Dermis blood vessel endothelial cell (primary cell): Measurements from ENCODE around the gene OVOL2. TPM values are rescaled to one million over a fixed set of nuclear protein-coding genes. Genes with fewer than 3 reads are reported as not detected.

ENCODE experiments used
- DNase-seq: peaks from one replicate; pipeline ENCODE4 v3.0.0; 2010
- total RNA-seq: library from RNA; depleted of rRNA; stranded (reverse); fragments of >200 nt; gene quantifications from 2 replicates; pipeline ENCODE4 v1.2.3, GENCODE V29; 2014

Gene OVOL2
- total RNA-seq, 1 donor from 2014 or later = not detected

DNA sequence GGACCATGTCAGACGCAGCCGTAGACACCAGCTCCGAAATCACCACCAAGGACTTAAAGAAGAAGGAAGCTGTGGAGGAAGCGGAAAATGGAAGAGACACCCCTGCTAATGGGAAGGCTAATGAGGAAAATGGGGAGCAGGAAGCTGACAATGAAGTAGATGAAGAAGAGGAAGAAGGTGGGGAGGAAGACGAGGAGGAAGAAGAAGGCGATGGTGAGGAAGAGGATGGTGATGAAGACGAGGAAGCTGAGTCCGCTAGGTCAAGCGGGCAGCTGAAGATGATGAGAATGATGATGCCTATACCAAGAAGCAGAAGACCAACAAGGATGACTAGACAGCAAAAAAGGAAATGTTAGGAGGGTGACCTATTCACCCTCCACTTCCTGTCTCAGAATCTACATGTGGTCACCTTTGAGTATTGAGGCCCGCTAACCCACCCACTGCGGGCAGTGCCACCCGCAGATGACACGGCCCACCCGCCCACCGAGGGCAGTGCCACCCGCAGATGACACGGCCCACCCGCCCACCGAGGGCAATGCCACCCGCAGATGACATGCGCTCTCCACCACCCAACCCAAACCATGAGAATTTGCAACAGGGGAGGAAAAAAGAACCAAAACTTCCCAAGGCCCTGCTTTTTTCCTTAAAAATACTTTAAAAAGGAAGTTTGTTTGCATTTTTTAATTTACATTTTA lies 45.6 kb downstream of the OVOL2 start:
- no peak for DNase-seq

DNA sequence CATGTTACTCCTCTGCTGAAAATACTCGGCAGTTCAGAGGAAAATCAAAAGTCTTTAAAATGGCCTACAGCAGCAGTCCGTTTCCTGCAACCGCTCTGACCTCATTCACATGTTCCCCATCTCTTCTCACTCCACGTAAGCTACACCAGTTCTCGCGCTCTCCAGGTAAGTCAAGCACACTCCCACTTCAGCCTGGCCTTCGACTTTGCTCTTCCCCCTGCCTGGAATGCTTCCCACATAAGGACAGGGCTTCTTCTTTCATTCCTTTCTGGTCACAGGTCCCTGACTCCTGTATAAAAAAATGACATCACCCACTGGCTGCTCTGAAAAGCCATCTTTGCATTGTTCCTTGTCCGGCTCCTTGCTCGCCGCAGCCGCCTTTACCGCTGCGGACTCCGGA lies 46.2 kb downstream of the OVOL2 start:
- DNase-seq = no peak

DNA sequence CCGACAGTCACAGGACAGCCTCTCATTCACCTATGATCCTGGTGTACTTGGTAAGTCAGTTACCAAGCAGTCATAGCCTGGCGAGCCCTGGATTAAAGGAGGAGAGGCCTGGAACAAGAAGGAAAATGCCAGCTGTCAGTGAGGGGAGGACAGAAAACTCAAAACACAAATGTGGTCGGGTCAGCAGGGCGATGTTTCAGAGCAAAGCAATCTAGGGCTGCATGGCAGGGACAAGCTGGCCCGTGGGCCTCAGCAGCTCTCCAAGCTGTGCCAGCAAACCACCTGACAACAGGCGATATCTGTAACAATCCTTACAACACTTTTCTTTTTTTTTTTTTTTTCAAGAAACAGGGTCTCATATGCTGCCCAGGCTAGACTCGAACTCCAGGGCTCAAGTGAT lies 48.6 kb downstream of the OVOL2 start:
- DNase-seq = no peak

DNA sequence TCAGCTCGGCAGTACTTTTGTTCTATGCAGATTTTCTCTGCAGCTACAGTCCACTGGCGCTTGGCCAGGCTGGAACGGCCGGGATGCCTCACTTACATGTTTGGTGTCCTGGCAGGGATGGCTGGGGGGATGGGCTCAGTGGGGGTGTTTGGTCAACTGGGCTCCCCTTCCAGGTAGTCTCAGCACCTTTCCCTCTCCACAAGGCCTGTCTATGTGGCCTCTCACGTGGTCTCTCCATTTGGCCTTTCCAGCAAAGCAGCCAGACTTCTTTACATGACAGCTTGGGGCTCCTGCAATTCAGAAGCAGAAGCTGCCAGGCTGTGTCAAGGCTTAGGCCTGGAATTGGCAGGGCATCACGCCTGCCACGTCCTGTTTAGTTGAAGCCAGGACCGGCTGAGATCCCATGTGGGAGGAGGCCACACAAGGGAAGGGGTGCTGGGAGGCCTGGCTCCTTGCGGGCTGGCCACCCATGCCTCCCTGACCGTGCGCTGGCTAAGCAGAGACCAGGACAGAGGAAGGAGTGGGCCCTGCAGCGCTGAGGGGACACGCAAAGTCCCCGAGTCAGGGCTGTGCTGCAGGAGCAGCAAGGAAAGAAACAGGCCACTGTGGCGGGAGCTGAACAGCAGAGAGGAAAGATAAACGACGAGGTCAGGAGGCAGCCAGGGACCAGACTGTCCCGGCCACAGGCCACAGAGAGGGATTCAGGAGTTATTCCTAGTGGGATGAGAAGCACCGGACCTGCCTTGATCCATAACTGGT lies 50.0 kb downstream of the OVOL2 start:
- DNase-seq = no peak

DNA sequence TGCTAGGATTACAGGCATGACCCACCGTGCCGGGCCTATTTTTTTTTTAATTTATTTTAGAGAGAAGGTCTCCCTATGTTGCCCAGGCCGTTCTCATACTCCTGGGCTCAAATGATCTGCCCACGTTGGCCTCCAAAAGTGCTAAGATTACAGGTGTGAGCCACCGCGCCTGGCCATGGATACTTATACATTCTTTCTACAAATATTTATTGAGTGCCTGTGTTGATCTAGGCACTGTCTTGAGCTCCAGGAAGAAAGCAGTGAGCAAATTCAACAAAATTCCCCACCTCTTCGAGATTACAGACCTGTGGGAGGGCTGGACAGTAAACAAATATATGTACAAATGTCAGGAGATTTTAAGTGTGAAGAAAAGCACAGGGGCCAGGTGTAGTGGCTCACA lies 51.0 kb downstream of the OVOL2 start:
- DNase-seq = no peak

DNA sequence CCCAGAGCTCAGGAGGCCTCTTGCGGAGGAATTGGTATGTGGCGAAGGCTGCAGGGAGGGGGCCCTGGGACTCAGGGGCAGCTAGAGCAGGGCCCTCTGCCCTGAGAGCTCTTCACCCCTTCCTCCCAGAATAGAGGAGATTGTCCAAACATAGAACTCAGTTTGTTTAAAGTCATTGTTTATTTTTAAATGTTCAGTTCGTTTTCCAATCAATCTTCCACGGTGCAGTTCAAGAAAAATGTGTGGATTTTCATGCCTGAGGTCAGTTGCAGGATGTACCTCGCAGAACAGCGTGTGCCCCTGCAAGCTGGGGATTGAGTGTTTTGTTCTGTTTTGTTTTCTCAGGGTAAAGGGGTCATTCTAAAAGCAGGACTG lies 51.7 kb downstream of the OVOL2 start:
- DNase-seq = no peak

DNA sequence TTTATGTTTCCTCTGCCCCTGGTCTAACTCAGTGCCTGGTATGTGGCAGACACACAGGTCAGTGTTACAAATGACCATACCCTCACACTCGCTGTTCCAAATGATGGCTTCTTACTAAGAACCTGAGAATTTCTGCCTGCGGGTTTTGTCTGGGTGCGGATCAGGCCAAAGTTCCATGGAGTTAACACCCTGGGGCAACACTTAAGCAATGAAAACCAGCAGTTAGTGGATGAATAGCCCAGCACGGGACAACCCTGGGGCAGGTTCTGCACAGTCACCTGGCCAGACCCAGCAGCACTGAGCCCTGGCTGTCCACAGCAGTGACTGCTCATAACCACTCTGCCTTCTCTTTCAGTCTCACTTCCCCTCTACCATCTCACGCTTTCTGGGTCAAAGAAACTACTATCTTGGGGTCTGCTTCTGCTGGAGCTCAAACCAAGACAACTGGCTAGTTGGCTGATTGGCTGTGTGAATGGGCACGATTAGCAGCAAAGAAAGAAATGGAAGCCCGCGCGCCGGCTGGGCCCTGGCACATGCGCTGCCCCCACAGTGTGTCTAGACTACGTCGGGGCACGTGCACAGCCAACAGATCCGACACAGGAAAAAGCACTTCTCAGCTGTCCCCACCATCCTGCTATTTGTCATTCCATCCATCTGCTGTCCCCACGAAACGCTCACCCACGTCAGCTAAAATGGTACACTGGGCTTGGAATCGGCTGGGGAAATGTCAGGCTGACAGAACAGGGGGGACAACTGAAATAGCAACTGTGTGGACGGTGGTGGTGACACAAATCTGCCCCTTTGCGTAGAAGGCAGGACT lies 52.3 kb downstream of the OVOL2 start:
- no peak for DNase-seq

DNA sequence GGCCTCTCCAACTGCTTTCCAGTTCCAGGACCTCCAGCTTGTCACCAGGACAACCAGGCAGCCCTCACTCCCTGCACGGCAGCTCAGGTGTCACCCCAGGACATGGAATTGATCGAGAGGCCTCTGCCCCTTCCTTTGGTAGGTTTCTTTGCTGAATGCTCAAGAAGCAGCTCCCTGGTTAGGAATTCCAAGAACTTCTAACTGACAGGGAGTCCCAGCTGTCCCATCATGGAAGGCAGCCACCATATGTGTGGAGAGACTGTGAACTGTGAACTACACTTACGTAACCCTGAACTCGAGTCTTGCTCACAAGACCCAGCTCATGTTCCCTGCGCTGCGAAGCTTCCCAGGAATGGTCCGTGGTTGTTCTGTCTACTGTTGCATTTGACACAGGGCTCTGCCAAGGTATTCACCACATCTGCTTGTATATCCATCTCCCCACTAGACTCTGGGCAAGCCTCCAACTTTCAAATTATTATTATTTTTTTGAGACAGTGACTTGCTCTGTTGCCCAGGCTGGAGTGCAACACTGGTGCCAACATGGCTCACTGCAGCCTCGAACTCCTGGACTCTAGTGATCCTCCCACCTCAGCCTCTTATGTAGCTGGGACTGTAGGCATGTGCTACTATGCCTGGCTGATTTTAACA lies 53.2 kb downstream of the OVOL2 start:
- no peak for DNase-seq

DNA sequence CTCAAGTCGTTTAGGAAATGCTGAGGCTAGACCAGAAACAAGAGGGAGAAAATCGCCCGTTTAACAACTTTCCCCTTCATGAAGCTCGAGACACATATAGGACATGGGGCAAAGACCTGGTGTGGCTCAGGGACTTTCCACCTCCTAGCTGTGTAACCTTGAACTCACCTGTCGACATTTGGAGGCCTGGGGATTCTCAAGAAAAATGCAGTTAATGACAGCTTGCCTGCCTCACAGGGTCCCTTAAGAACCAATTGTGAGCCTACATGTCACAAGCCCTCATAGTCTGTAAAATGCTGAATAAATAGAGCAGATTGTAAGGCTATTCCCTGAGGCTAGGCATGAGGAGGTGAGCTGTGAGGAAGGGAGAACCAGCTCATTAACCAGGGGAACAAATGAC lies 53.8 kb downstream of the OVOL2 start:
- no peak for DNase-seq

DNA sequence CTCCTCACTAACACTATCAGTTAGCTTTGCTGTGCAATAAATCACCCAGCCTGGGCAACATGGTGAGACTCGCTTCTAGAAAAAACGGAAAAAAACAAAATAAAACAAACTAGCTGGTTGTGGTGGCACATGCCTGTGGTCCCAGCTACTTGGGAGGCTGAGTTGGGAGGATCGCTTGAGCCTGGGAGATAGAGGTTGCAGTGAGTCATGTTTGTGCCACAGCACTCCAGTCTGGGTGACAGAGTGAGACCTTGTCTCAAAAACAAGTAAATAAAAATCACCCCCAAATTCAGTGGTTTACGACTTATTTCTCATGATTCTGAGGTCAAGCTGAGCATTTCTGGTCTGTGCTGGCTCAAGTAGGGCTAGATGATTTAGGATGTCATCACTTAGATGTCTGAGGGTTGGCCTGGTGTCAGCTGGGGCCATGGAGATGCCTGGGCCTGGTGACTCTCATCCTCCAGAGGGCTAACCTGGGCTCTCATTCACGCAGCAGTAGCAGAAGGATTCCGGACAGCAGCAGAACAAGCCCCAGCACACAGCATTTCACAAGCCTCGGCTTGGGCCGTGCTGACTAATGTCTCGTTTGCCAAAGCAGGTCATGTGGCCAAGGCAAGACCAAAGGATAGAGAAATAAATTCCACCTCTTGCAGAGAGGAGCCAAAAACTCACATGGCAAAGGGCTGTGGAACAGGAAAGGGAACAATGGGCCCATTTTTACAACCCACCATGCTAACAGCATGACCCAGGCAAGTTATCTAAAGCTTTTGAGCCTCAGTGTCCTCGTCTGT lies 56.4 kb downstream of the OVOL2 start:
- DNase-seq = peak; percentile 13

DNA sequence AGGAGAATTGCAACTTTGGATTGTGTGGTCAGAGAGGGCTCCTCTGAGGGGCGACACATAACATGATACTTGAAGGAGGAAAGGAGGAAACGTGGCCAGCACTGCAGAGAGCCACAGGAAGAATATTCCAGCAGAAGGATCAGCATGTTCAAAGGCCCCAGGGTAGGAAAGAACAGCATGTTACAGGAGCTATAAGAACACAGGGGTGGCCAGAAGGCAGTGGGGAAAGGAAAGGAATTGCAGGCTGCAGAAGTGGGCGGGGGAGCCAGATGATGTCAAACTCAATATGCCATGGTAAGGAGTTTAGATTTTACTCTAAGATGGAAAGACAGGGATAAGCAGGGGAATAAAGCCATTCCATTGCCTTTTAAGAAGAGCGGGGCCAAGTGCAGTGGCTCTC lies 58.1 kb downstream of the OVOL2 start:
- DNase-seq = no peak

DNA sequence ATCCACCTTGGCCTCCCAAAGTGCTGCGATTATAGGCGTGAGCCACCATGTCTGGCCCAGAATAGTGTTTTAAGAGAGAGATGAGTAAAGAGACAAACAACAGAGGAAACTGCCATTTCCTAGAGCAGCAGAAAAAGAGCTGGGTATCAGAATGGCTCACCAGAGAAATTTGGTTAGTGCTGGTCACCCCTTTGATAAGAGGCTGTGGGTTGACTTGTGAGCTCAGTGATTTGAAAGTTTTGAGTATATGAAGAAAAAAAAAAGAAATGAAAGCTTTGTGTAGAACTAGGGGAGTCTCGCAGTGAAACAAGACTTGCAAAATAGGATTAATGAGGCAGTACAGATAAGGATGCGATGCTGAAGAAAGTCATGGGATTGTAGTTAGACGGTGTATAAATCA lies 59.3 kb downstream of the OVOL2 start:
- DNase-seq = no peak

DNA sequence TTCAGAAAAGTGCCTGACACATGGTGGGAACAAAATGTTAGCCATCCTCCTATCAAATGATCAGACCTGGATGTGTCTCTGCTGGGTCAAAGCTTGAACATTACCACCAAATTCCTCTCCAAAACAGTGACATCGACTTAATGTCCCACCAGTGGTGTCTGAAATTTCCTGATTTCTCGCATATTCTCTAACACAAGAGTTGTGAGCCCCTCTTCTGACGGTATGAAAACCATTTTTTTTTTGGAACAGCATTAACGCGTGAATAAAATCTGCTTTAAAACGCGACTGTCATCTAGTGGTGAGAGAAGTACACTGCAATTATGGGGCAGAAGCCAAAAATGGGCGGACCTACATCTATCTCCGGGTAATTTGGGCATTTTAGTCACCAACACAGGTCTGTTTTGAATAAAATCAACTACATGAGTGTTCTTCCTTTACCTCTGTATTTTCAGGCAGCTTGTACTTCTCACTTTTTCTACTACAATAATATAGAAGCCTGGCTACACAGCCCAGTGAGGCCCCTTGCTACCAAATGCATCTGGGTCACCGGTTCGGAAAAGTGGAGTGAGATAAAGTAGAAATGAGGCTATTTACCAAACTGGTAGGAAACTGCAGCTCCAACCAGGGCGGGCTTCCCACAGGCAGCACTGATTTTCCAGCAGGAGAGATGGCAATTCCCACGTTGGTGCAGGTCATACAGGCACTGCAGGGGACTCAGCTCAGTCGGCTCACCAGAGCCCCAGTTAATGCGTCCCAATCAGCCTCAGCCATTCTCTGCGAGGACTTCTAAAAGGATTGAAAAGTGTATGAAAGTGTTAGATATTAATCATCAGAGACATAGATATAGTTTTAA lies 61.5 kb downstream of the OVOL2 start:
- peak; percentile 78 for DNase-seq

DNA sequence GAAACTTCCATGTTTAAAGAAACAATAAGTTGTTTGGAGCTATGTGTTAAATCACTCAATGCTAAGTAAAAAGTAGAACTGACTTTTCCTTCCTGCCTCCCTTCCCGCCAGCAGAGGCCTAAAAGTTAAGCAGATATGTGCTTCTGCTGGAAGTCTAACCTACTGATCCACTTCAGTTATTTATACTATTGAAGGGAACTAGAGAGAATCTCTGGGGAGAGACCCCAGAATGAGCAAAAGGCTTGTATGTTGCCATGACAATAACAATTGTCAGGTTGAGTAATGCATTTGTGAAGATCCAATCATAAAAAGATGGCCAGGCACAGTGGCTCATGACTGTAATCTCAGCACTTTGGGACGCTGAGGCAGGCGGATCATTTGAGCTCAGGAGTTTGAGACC lies 64.2 kb downstream of the OVOL2 start:
- DNase-seq = peak; percentile 52

DNA sequence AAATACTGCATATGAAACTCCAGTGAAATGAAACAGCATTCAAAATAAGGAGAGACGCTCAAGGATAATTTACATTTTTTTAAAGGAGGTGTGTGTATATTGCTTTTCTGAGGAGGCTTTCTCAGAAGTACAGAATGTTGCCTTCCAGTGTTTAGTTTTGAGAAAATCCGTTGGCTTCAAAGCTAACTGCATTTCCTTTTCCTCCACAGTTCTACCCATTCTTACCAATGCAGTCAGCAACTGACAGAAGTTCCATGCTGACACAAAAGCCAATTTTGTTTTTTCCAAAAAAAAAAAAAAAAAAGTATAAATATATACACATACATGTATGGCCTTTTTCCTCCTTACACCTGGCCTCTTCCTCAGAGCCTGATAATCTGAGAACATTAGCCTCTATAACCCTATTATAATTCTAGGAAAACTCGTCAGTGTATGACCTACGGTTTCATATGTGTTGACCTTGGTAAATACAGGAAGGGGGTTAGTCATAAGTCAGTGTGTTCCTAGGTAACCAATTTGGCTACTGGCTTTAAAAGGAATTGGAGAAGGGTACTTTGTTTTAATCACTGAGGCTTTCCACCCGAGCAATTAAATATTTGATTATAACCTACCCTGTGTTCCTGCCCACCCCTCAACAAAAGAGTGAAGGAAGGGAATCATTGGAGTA lies 64.7 kb downstream of the OVOL2 start:
- peak; percentile 81 for DNase-seq

DNA sequence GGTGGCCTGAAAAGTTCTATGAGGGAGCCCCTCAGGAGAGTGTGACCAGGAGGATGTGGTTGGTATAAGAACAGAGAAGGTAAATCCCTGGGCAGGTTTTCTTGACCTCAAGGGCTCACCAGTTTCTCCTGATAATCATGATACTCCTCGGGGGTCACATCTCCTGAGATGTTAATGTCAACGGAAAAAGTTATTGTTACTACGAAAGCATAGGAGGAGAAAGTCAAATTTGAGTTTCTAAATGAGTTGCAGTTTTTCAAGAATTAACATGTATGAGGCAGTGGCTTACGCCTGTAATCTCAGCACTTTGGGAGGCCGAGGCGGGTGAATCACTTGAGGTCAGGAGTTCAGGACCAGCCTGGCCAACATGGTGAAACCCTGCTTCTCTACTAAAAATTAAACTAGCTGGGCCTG lies 65.5 kb downstream of the OVOL2 start:
- no peak for DNase-seq

DNA sequence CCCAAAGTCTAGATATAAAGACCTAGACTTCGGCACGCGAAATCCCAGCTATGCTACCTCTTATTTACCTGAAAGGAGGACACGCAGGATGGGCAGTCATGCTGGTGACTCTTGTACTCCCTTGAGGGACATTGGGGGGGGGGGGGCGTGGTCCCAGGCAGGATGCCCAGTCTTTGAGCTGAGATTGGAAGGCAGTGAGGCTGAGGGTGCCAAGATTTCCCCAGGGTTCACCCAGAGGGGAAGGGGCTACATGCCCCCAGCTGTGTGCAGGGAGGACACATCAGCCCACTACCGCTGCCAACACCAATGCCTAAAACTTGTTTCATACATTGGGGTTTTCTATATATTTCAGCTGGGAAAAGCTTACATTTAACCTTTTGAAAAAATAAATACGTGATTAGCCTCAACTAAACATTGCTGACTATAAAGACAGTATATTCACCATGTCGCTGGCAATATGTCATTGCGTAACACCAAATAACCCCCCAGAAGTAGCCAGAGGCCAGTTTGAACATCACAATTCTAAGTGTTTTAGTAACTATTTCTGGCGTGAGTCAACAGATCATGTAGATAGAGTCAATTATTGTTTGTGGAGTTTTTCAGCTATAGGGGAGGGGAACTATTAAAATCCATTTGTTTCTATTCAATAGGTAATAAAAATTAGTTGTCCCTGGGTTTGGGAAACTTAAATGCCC lies 67.3 kb downstream of the OVOL2 start:
- no peak for DNase-seq

DNA sequence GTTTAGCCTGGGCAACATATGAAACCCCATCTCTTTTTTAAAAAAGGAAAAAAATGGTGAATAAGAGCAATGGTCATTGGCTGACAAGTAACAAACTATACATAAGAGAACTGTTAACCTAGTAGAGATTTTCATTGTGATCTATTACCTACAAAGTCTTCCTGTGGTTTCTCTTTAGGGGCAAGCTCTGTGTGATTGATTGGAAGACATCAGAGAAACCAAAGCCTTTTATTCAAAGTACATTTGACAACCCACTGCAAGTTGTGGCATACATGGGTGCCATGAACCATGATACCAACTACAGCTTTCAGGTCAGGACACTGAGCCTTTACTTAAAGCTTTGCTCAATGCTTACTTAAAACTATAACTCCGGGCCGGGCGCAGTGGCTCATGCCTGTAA lies 69.7 kb downstream of the OVOL2 start:
- no peak for DNase-seq

DNA sequence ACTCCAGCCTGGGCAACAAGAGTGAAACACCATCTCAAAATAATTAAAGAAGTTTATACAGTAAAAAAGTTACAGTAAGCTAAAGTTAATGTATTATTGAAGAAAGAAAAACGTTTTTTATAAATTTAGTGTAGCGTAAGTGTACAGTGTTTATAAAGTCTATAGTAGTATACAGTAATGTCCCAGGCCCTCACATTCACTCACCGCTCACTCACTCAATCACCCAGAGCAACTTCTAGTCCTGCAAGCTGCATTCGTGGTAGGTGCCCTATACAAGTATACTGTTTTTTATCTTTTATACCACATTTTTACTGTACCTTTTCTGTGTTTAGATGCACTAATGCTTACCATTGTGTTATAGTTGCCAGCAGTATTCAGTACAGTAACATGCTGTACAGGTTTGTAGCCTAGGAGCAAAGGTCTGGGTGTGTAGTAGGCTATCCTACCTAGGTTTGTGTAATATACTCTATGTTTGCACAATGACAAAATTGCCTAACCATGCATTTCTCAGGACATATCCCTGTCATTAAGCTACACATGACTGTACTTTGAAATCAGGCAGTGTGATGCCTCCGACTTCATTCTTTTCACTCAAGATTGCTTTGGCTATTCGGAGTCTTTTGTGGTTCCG lies 72.2 kb downstream of the OVOL2 start:
- no peak for DNase-seq

DNA sequence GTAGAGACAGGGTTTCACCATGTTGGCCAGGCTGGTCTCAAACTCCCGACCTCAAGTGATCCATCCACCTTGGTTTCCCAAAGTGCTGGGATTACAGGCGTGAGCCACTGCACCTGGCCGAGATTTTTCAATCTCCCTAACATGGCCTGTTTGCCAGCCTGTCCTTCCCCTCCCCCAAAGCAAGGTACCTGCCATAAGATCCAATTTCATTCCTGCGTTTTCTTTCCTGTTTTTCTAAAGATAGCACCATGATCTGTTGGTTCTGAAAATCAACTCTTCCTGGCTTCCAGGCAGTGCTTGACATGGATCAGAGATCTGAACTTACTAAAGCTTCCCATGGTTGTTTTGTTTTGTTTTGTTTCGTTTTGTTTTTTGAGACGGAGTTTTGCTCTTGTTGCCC lies 81.4 kb downstream of the OVOL2 start:
- no peak for DNase-seq
